HEK293 (cell line): ENCODE data around the gene DGCR2.

Experiments used
- CTCF ChIA-PET: fragments of 350-600 bp; formaldehyde crosslinking; extraction: SDS; loops from one replicate; lab custom pipeline; 2021; ENCODE audit warnings: antibody characterized with exemption; lab: Yijun Ruan, JAX
- POLR2A ChIA-PET: fragments of 300-600 bp; formaldehyde crosslinking; extraction: SDS; loops from one replicate; lab custom pipeline; 2020; ENCODE audit warnings: antibody characterized with exemption, inconsistent platforms; lab: Yijun Ruan, JAX
- H3K27ac ChIP-seq: fragments of 200-500 bp; sonication (Bioruptor generic); 2 replicates; pipeline ENCODE4 v1.5.1; 2014; ENCODE audit warnings: low read depth, low read length, control low read depth, inconsistent platforms; ENCODE audit errors: extremely low read depth
- H3K36me3 ChIP-seq, 2 experiments: fragments of 200-500 bp in 1 of 2; sonication (Bioruptor generic) in 1 of 2; 1 replicate in 1 of 2; 2 replicates in 1 of 2; pipeline ENCODE4 v1.5.1; 2014 to 2017; ENCODE audit warnings: inconsistent platforms in 2 of 2, low read length in 2 of 2; ENCODE audit not compliant: control insufficient read depth in 2 of 2, insufficient read depth in 1 of 2
- H3K4me1 ChIP-seq: fragments of 200-500 bp; sonication (Bioruptor generic); 2 replicates; pipeline ENCODE4 v1.5.1; 2014; ENCODE audit warnings: mild to moderate bottlenecking, low read length, inconsistent platforms; ENCODE audit not compliant: control insufficient read depth, insufficient read depth
- H3K4me3 ChIP-seq: 2 replicates; pipeline ENCODE4 v1.5.1; 2011; ENCODE audit warnings: low read depth, mild to moderate bottlenecking, control low read depth, low read length, moderate library complexity
- H3K9me3 ChIP-seq: fragments of 200-500 bp; sonication (Bioruptor generic); 2 replicates; pipeline ENCODE4 v1.5.1; 2014; ENCODE audit warnings: low read depth, low read length, inconsistent platforms; ENCODE audit not compliant: control insufficient read depth, insufficient read depth
- BCL11B ChIP-seq: fragments of 450-650 bp; formaldehyde crosslinking; IDR thresholded peaks from 2 replicates; pipeline ENCODE4 v1.5.1; 2016; ENCODE audit warnings: low read depth, missing biosample characterization, missing genetic modification characterization
- EGR2 ChIP-seq: fragments of 450-650 bp; formaldehyde crosslinking; IDR thresholded peaks from 2 replicates; pipeline ENCODE4 v1.5.1; 2016; ENCODE audit warnings: low read depth, missing biosample characterization, missing genetic modification characterization
- KLF1 ChIP-seq: fragments of 450-650 bp; formaldehyde crosslinking; IDR thresholded peaks from 2 replicates; pipeline ENCODE4 v1.5.1; 2016; ENCODE audit warnings: missing biosample characterization, missing genetic modification characterization
- KLF10 ChIP-seq: fragments of 450-650 bp; IDR thresholded peaks from 2 replicates; pipeline ENCODE4 v1.5.1; 2018; ENCODE audit warnings: missing biosample characterization, mild to moderate bottlenecking, missing genetic modification characterization
- KLF8 ChIP-seq: fragments of 450-650 bp; formaldehyde crosslinking; IDR thresholded peaks from 2 replicates; pipeline ENCODE4 v1.5.1; 2016; ENCODE audit warnings: missing biosample characterization, missing genetic modification characterization
- KLF9 ChIP-seq: fragments of 450-650 bp; formaldehyde crosslinking; IDR thresholded peaks from 2 replicates; pipeline ENCODE4 v1.5.1; 2016; ENCODE audit warnings: missing biosample characterization, missing genetic modification characterization, low read depth
- MYNN ChIP-seq: fragments of 450-650 bp; formaldehyde crosslinking; IDR thresholded peaks from 2 replicates; pipeline ENCODE4 v1.5.1; 2016; ENCODE audit warnings: missing biosample characterization, missing genetic modification characterization, borderline replicate concordance
- PRDM6 ChIP-seq: fragments of 450-650 bp; formaldehyde crosslinking; IDR thresholded peaks from 2 replicates; pipeline ENCODE4 v1.5.1; 2017; ENCODE audit warnings: missing biosample characterization, missing genetic modification characterization
- SP2 ChIP-seq: fragments of 450-650 bp; formaldehyde crosslinking; IDR thresholded peaks from 2 replicates; pipeline ENCODE4 v1.5.1; 2016; ENCODE audit warnings: missing biosample characterization, missing genetic modification characterization
- SP3 ChIP-seq: fragments of 450-650 bp; formaldehyde crosslinking; IDR thresholded peaks from 2 replicates; pipeline ENCODE4 v1.5.1; 2016; ENCODE audit warnings: missing biosample characterization, missing genetic modification characterization
- YY1 ChIP-seq: fragments of 450-650 bp; formaldehyde crosslinking; IDR thresholded peaks from 2 replicates; pipeline ENCODE4 v1.5.1; 2018; ENCODE audit warnings: missing biosample characterization, missing genetic modification characterization
- ZBTB20 ChIP-seq: fragments of 450-650 bp; formaldehyde crosslinking; IDR thresholded peaks from 2 replicates; pipeline ENCODE4 v1.5.1; 2016; ENCODE audit warnings: missing biosample characterization, missing genetic modification characterization
- ZBTB26 ChIP-seq: fragments of 450-650 bp; formaldehyde crosslinking; optimal IDR thresholded peaks from 2 replicates; pipeline ENCODE3; 2016; ENCODE audit warnings: missing biosample characterization, mild to moderate bottlenecking, missing genetic modification characterization
- ZEB2 ChIP-seq: fragments of 450-650 bp; formaldehyde crosslinking; IDR thresholded peaks from 2 replicates; pipeline ENCODE4 v1.5.1; 2016; ENCODE audit warnings: missing biosample characterization, missing genetic modification characterization
- ZIC2 ChIP-seq: fragments of 450-650 bp; formaldehyde crosslinking; IDR thresholded peaks from 2 replicates; pipeline ENCODE4 v1.5.1; 2016; ENCODE audit warnings: missing biosample characterization, missing genetic modification characterization
- ZNF2 ChIP-seq: fragments of 450-650 bp; formaldehyde crosslinking; IDR thresholded peaks from 2 replicates; pipeline ENCODE4 v1.5.1; 2016; ENCODE audit warnings: missing biosample characterization, missing genetic modification characterization
- ZNF221 ChIP-seq: fragments of 450-650 bp; formaldehyde crosslinking; IDR thresholded peaks from 2 replicates; pipeline ENCODE4 v1.5.1; 2017; ENCODE audit warnings: missing biosample characterization, missing genetic modification characterization, borderline replicate concordance
- ZNF239 ChIP-seq: fragments of 450-650 bp; formaldehyde crosslinking; IDR thresholded peaks from 2 replicates; pipeline ENCODE4 v1.5.1; 2016; ENCODE audit warnings: missing biosample characterization, missing genetic modification characterization
- ZNF449 ChIP-seq: fragments of 450-650 bp; formaldehyde crosslinking; IDR thresholded peaks from 2 replicates; pipeline ENCODE4 v1.5.1; 2017; ENCODE audit warnings: missing biosample characterization, mild to moderate bottlenecking, missing genetic modification characterization, moderate library complexity
- ZNF48 ChIP-seq: fragments of 450-650 bp; formaldehyde crosslinking; IDR thresholded peaks from 2 replicates; pipeline ENCODE4 v1.5.1; 2016; ENCODE audit warnings: missing biosample characterization, missing genetic modification characterization
- ZNF513 ChIP-seq: fragments of 450-650 bp; IDR thresholded peaks from 2 replicates; pipeline ENCODE4 v1.5.1; 2018; ENCODE audit warnings: missing biosample characterization, missing genetic modification characterization
- ZNF514 ChIP-seq: fragments of 450-650 bp; formaldehyde crosslinking; IDR thresholded peaks from 2 replicates; pipeline ENCODE4 v1.5.1; 2016; ENCODE audit warnings: missing biosample characterization, missing genetic modification characterization
- ZNF610 ChIP-seq: fragments of 450-650 bp; formaldehyde crosslinking; IDR thresholded peaks from 2 replicates; pipeline ENCODE4 v1.5.1; 2016; ENCODE audit warnings: missing biosample characterization, missing genetic modification characterization, borderline replicate concordance
- ZNF660 ChIP-seq: fragments of 450-650 bp; IDR thresholded peaks from 2 replicates; pipeline ENCODE4 v1.5.1; 2018; ENCODE audit warnings: missing biosample characterization, mild to moderate bottlenecking, missing genetic modification characterization
- ZSCAN30 ChIP-seq: fragments of 450-650 bp; IDR thresholded peaks from 2 replicates; pipeline ENCODE4 v1.5.1; 2018; ENCODE audit warnings: missing biosample characterization, mild to moderate bottlenecking, missing genetic modification characterization, moderate library complexity
- ZXDB ChIP-seq: fragments of 450-650 bp; formaldehyde crosslinking; IDR thresholded peaks from 2 replicates; pipeline ENCODE4 v1.5.1; 2016; ENCODE audit warnings: missing biosample characterization, missing genetic modification characterization

Gene DGCR2

GRCh38 chr22:19122143-19122751 lies at the start of gene DGCR2:
Gene DGCR2, minus strand, starts transcription at chr22:19122412. Its CDS starts 206 bp downstream, at chr22:19122206.
- ChIA-PET CTCF (interaction anchor here (0.6 to 1.4 kb wide), 2 partner anchors 16 to 146 kb away, joined by 3 to 4 read pairs; no protein-coding TSS in a partner anchor), POLR2A (interaction anchor here (0.5 to 3.2 kb wide), 9 partner anchors 9 to 947 kb away, joined by 3 to 34 read pairs (median 4); partner anchors contain the start of genes ESS2, SLC25A1 and TSSK2)
- TF ChIP-seq KLF9 (tag by site-specific recombination) (peak; percentile 74; the same call in 1 of the 2 replicates), SP3 (tag by site-specific recombination) (peak; percentile 89), ZIC2 (tag by site-specific recombination) (peak; percentile 31; the same call in 1 of the 2 replicates), ZNF221 (tag by site-specific recombination) (no peak), KLF8 (tag by site-specific recombination) (peak; percentile 90), SP2 (tag by site-specific recombination) (peak; percentile 95), ZNF48 (tag by site-specific recombination) (no peak), KLF10 (tag by site-specific recombination) (peak; percentile 90), ZBTB26 (tag by site-specific recombination) (peak; percentile 84), ZSCAN30 (tag by site-specific recombination) (peak; percentile 37; the same call in 1 of the 2 replicates), YY1 (tag by site-specific recombination) (peak; percentile 61; the same call in 1 of the 2 replicates), ZNF660 (tag by site-specific recombination) (peak; percentile 54), KLF1 (tag by site-specific recombination) (peak; percentile 47; the same call in 1 of the 2 replicates), ZNF2 (tag by site-specific recombination) (no peak), ZBTB20 (tag by site-specific recombination) (peak; percentile 55; the same call in 1 of the 2 replicates), ZNF514 (tag by site-specific recombination) (no peak)
- H3K4me1 ChIP-seq, result no peaks in the 10 kb centered on the region
- H3K36me3 ChIP-seq, result peaks cover 0 to 23% of the 10 kb centered on the region in 2 experiments; a peak in 1 of 3 replicates
- H3K9me3 ChIP-seq, result no peaks in the 10 kb centered on the region
- H3K27ac ChIP-seq, result peak within 1 kb of the TSS; percentile 75
- peak within 1 kb of the TSS; percentile 94 for H3K4me3 ChIP-seq

GRCh38 chr22:19169947-19170318 lies 47.7 kb upstream of the DGCR2 start:
- Histone ChIP-seq H3K36me3 (peaks cover 0 to 20% of the 10 kb centered on the region in 2 experiments; a peak in 1 of 3 replicates), H3K4me1 (no peaks in the 10 kb centered on the region), H3K4me3 (no peak overlapping the region), H3K9me3 (no peaks in the 10 kb centered on the region), H3K27ac (no peak overlapping the region)
- POLR2A ChIA-PET, result interaction anchor here (0.6 kb wide), 1 partner anchor 66 kb away, joined by 6 read pairs; no protein-coding TSS in a partner anchor
- TF ChIP-seq ZEB2 (tag by site-specific recombination) (no peak), ZNF239 (tag by site-specific recombination) (no peak), MYNN (no peak), ZNF610 (tag by site-specific recombination) (no peak), SP3 (tag by site-specific recombination) (no peak), EGR2 (tag by site-specific recombination) (no peak), BCL11B (tag by site-specific recombination) (no peak), PRDM6 (tag by site-specific recombination) (no peak), ZNF513 (tag by site-specific recombination) (no peak), ZNF449 (tag by site-specific recombination) (no peak), ZXDB (tag by site-specific recombination) (no peak)
- CTCF ChIA-PET, result interaction anchor here (0.5 to 1.5 kb wide), 3 partner anchors 9 to 474 kb away, joined by 3 to 5 read pairs (median 3); partner anchors contain the start of gene SLC25A1
